Hepatocyte (in vitro differentiated cells): ENCODE data around the gene NHSL2. TPM values are rescaled to one million over a fixed set of nuclear protein-coding genes. Genes with fewer than 3 reads are reported as not detected.

Experiments used
- DNase-seq: peaks from one replicate; pipeline ENCODE4 v3.0.0-alpha.2; 2016; ENCODE audit warnings: low spot score
- H2AFZ ChIP-seq: fragments of 200-600 bp; sonication (generic); 2 replicates; pipeline ENCODE4 v1.6.0; 2016; ENCODE audit warnings: antibody characterized with exemption, mild to moderate bottlenecking
- H3K27ac ChIP-seq: fragments of 200-600 bp; sonication (generic); 2 replicates; pipeline ENCODE4 v1.5.1; 2016; ENCODE audit warnings: mild to moderate bottlenecking
- H3K27me3 ChIP-seq: fragments of 200-600 bp; sonication (generic); 2 replicates; pipeline ENCODE4 v1.6.1; 2016
- H3K36me3 ChIP-seq: fragments of 200-600 bp; sonication (generic); replicated peaks from 2 replicates; pipeline ENCODE4 v1.5.1; 2016; ENCODE audit warnings: low read depth; ENCODE audit not compliant: insufficient read depth
- H3K4me1 ChIP-seq: fragments of 200-600 bp; sonication (generic); 2 replicates; pipeline ENCODE4 v1.5.1; 2016; ENCODE audit warnings: mild to moderate bottlenecking, moderate library complexity; ENCODE audit not compliant: insufficient read depth
- H3K4me2 ChIP-seq: fragments of 200-600 bp; sonication (generic); 2 replicates; pipeline ENCODE4 v1.6.0; 2016
- H3K4me3 ChIP-seq: fragments of 200-600 bp; sonication (generic); 2 replicates; pipeline ENCODE4 v1.5.1; 2016; ENCODE audit warnings: mild to moderate bottlenecking
- H3K79me2 ChIP-seq: fragments of 200-600 bp; sonication (generic); 2 replicates; pipeline ENCODE4 v1.6.0; 2017; ENCODE audit warnings: mild to moderate bottlenecking
- H3K9me2 ChIP-seq: fragments of 200-600 bp; sonication (generic); replicated peaks from 2 replicates; pipeline ENCODE4 v1.6.0; 2017; ENCODE audit warnings: mild to moderate bottlenecking; ENCODE audit not compliant: insufficient read depth
- H3K9me3 ChIP-seq: fragments of 200-600 bp; sonication (generic); 2 replicates; pipeline ENCODE4 v1.5.1; 2016; ENCODE audit warnings: low read depth, mild to moderate bottlenecking
- H4K20me1 ChIP-seq: fragments of 200-600 bp; sonication (generic); 2 replicates; pipeline ENCODE4 v1.6.0; 2016; ENCODE audit warnings: mild to moderate bottlenecking; ENCODE audit not compliant: insufficient read depth, poor library complexity, severe bottlenecking
- CTCF ChIP-seq: fragments of 200-600 bp; sonication (generic); IDR thresholded peaks from 2 replicates; pipeline ENCODE4 v1.5.1; 2016; ENCODE audit warnings: antibody characterized with exemption, mild to moderate bottlenecking; ENCODE audit not compliant: poor library complexity
- EZH2 ChIP-seq: fragments of 200-600 bp; sonication (generic); IDR thresholded peaks from 2 replicates; pipeline ENCODE4 v1.6.1; 2016; ENCODE audit warnings: antibody characterized with exemption, mild to moderate bottlenecking, borderline replicate concordance
- EZH2phosphoT487 ChIP-seq: fragments of 200-600 bp; sonication (generic); IDR thresholded peaks from one replicate; pipeline ENCODE4 v1.6.1; 2018; ENCODE audit warnings: antibody characterized with exemption, mild to moderate bottlenecking, low read depth, moderate library complexity; ENCODE audit not compliant: unreplicated experiment, severe bottlenecking
- WGBS: methylation state at CpG from one replicate; pipeline ENCODE4 v1.1.6; 2016; ENCODE audit warnings: low lambda C conversion rate; ENCODE audit errors: missing lambda C conversion rate; 5-methylcytosine and 5-hydroxymethylcytosine counted together
- polyA plus RNA-seq: library from polyadenylated mRNA; unstranded; fragments of >200 nt; fragmentation: Nextera tagmentation; extraction: Ambion mirVana; gene quantifications from 2 replicates; pipeline ENCODE4 v1.2.1, GENCODE V29; 2016
- total RNA-seq: library from RNA; depleted of rRNA; stranded (reverse); fragments of >200 nt; gene quantifications from 2 replicates; pipeline ENCODE4 v1.2.3, GENCODE V29; 2014

NHSL2 gene
- total and polyA plus RNA-seq, 2 experiments from 2014 or later = 2.3 to 3.2 TPM

DNA sequence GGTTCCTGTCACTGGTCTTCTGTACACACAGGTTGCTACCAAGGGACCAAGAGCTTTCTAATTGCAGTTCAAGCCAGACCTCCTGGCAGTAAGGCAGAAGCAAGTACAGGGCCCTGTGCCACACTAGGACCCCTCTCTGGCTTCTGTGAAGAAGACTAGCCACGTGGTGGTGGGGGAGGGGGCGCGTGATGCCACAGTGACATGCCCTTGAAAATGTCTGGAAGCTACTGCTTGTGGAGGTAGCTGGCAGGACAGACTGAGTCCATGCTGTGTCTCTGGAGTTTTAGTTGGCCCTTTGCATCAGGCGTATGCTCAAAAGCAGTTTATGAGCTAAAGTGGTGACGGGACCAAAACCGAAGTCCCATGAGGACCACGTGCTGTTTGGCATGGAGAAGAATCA lies 170.2 kb downstream of the NHSL2 start:
- 77% methylated on average over 7 of the region's 7 CpGs for WGBS

GRCh38 chrX:72081605-72082320 lies 171.1 kb downstream of the NHSL2 start:
- H3K9me3 ChIP-seq = no peaks in the 10 kb centered on the region
- no peaks in the 10 kb centered on the region for H4K20me1 ChIP-seq
- no peak for DNase-seq
- H3K36me3 ChIP-seq = no peaks in the 10 kb centered on the region
- 62% methylated on average over 12 of the region's 12 CpGs for WGBS
- H3K4me1 ChIP-seq = no peaks in the 10 kb centered on the region
- no peaks in the 10 kb centered on the region for H3K9me2 ChIP-seq
- no peak overlapping the region for H3K27ac ChIP-seq
- no peaks in the 10 kb centered on the region for H3K27me3 ChIP-seq
- H2AFZ ChIP-seq = no peak overlapping the region
- TF ChIP-seq CTCF = no peak
- TF ChIP-seq EZH2phosphoT487 = no peak
- TF ChIP-seq EZH2 = no peak
- no peak overlapping the region for H3K4me3 ChIP-seq
- H3K79me2 ChIP-seq = no peaks in the 10 kb centered on the region
- H3K4me2 ChIP-seq = no peak overlapping the region

More for the DNA sequence above, 170.2 kb downstream of the NHSL2 start:
- no peaks in the 10 kb centered on the region for H3K4me1 ChIP-seq
- no peak for DNase-seq
- no peaks in the 10 kb centered on the region for H3K27me3 ChIP-seq
- H3K9me2 ChIP-seq = no peaks in the 10 kb centered on the region
- H3K9me3 ChIP-seq = no peaks in the 10 kb centered on the region
- no peak for TF ChIP-seq EZH2phosphoT487
- TF ChIP-seq EZH2 = no peak
- TF ChIP-seq CTCF = no peak
- H3K36me3 ChIP-seq = no peaks in the 10 kb centered on the region
- H2AFZ ChIP-seq = no peak overlapping the region
- no peak overlapping the region for H3K4me3 ChIP-seq
- no peak overlapping the region for H3K27ac ChIP-seq
- H3K79me2 ChIP-seq = no peaks in the 10 kb centered on the region
- H4K20me1 ChIP-seq = no peaks in the 10 kb centered on the region
- H3K4me2 ChIP-seq = no peak overlapping the region

DNA sequence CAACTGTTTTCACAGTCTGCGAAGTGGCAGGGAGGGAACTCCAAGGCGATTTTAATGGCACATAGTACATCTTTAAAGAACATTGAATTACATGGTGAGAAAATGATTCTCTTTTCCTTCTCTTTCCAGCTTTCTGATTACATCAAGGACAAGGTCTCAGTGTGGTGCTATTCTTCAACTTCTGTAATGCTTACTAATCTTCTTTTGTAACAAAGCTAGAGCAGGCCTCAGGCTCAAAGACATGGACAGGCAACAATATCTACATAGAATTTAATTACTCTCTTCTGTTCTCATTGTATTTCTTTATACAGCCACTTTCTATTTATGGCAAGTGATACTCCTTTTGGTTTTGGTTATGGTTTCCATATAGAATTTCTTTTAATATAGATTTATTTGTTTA lies 172.6 kb downstream of the NHSL2 start:
- Histone ChIP-seq H3K9me2 (no peaks in the 10 kb centered on the region), H3K4me2 (no peak overlapping the region), H3K36me3 (no peaks in the 10 kb centered on the region), H2AFZ (no peak overlapping the region), H4K20me1 (no peaks in the 10 kb centered on the region), H3K79me2 (no peaks in the 10 kb centered on the region), H3K27ac (no peak overlapping the region), H3K27me3 (no peaks in the 10 kb centered on the region), H3K9me3 (no peaks in the 10 kb centered on the region), H3K4me1 (no peaks in the 10 kb centered on the region), H3K4me3 (no peak overlapping the region)
- WGBS = 80% methylated on average over 2 of the region's 2 CpGs
- no peak for DNase-seq
- TF ChIP-seq EZH2phosphoT487 = no peak
- TF ChIP-seq EZH2 = no peak
- TF ChIP-seq CTCF = no peak
